Type B pancreatic cell (in vitro differentiated cells): Measurements from ENCODE around the gene S100A14. TPM values are rescaled to one million over a fixed set of nuclear protein-coding genes. Genes with fewer than 3 reads are reported as not detected.

ENCODE experiments used
- DNase-seq: peaks from one replicate; pipeline ENCODE4 v3.0.0; 2021; ENCODE audit warnings: mixed read lengths; ENCODE audit not compliant: unreplicated experiment; ENCODE audit errors: extremely low spot score
- H3K27ac Mint-ChIP-seq: 2 replicates; pipeline ENCODE4 v1.8.0; 2021; ENCODE audit warnings: mild to moderate bottlenecking, mixed read lengths
- H3K27me3 Mint-ChIP-seq: 2 replicates; pipeline ENCODE4 v1.8.0; 2021; ENCODE audit warnings: mixed read lengths
- H3K36me3 Mint-ChIP-seq: 2 replicates; pipeline ENCODE4 v1.8.0; 2021; ENCODE audit warnings: mixed read lengths
- H3K4me1 Mint-ChIP-seq: one replicate; pipeline ENCODE4 v1.8.0; 2021; ENCODE audit warnings: mixed read lengths; ENCODE audit not compliant: unreplicated experiment
- H3K4me3 Mint-ChIP-seq: 2 replicates; pipeline ENCODE4 v1.8.0; 2021; ENCODE audit warnings: mild to moderate bottlenecking, mixed read lengths
- H3K9me3 Mint-ChIP-seq: 2 replicates; pipeline ENCODE4 v1.8.0; 2021; ENCODE audit warnings: mixed read lengths
- total RNA-seq: library from RNA; stranded (reverse); gene quantifications from 2 replicates; pipeline ENCODE4 v1.2.1, GENCODE V29; 2021; ENCODE audit warnings: low replicate concordance
- TF ChIP-seq, protein P1 (sequence below): fragments of 200-600 bp; sonication (generic); conservative IDR thresholded peaks from 2 replicates; pipeline ENCODE4 v1.5.0; 2021; ENCODE audit warnings: antibody characterized with exemption, mild to moderate bottlenecking

S100A14 gene
- total RNA-seq, 1 donor from 2014 or later = 139 TPM

DNA sequence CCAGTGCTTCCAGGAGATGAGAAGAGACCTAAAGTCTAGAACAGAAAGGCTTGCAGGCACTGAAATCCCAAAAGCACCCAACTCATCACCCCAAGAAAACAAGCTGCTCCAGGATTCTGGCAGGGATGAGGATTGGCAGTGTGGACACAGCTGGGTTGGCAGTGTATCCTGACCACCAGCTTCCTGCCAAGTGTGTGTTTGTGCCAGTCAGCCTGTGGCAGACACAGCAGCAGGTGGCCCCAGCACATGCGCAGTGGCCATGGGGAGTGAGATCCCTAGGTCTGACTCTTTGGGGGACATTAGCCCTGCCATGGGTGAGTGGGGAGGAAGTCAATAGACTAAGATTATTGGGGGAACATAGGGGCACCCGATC lies 33.7 kb upstream of the S100A14 start:
- H3K4me3 Mint-ChIP-seq = no peak overlapping the region
- H3K9me3 Mint-ChIP-seq = peaks cover 4% of the 10 kb centered on the region
- TF ChIP-seq, protein P1, sequence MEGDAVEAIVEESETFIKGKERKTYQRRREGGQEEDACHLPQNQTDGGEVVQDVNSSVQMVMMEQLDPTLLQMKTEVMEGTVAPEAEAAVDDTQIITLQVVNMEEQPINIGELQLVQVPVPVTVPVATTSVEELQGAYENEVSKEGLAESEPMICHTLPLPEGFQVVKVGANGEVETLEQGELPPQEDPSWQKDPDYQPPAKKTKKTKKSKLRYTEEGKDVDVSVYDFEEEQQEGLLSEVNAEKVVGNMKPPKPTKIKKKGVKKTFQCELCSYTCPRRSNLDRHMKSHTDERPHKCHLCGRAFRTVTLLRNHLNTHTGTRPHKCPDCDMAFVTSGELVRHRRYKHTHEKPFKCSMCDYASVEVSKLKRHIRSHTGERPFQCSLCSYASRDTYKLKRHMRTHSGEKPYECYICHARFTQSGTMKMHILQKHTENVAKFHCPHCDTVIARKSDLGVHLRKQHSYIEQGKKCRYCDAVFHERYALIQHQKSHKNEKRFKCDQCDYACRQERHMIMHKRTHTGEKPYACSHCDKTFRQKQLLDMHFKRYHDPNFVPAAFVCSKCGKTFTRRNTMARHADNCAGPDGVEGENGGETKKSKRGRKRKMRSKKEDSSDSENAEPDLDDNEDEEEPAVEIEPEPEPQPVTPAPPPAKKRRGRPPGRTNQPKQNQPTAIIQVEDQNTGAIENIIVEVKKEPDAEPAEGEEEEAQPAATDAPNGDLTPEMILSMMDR = no peak

DNA sequence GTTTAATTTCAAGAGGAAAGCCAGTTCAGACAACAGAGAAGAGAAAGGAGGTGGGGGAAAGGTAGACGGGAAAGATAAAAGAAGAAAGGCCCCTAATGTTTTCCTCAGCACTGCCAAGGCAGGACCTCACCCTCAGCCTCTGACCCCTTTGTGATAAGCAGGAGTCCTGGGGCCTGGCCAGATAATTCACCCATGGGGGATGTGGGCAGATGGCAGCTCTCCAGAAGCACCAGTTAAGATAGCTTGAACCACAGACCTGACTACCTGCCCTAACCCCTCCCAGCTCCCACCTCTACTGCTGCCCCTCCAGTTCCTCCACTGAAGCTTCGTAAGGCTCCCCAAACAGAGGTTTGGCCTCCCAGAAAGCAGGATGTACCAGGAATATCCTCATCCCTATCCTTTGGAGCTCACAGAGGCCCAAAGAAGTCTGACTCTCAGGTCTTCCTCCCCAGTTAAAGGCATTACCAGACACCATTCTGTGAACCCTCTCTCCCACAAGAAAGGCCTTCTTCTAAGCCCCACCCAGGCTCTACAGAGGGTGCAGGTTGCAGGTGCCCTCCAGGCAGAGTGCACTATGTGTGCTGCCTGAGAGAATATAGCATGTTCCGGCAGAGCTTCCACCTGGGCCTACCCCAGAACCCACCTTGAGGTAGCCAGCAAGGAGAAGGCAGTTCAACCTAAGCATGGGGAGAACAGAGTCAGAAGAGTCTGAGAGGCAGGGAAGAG lies 33.2 kb upstream of the S100A14 start:
- TF ChIP-seq, protein P1 = no peak
- H3K4me1 Mint-ChIP-seq = peaks cover 4% of the 10 kb centered on the region
- H3K36me3 Mint-ChIP-seq = peaks cover 19% of the 10 kb centered on the region
- peaks cover 4% of the 10 kb centered on the region for H3K9me3 Mint-ChIP-seq
- no peak overlapping the region for H3K4me3 Mint-ChIP-seq
- no peak for DNase-seq
- H3K27me3 Mint-ChIP-seq = no peaks in the 10 kb centered on the region
- no peak overlapping the region for H3K27ac Mint-ChIP-seq

More for the DNA sequence above, 33.7 kb upstream of the S100A14 start:
- no peaks in the 10 kb centered on the region for H3K27me3 Mint-ChIP-seq
- peaks cover 14% of the 10 kb centered on the region for H3K36me3 Mint-ChIP-seq
- no peak for DNase-seq
- peaks cover 4% of the 10 kb centered on the region for H3K4me1 Mint-ChIP-seq
- no peak overlapping the region for H3K27ac Mint-ChIP-seq

DNA sequence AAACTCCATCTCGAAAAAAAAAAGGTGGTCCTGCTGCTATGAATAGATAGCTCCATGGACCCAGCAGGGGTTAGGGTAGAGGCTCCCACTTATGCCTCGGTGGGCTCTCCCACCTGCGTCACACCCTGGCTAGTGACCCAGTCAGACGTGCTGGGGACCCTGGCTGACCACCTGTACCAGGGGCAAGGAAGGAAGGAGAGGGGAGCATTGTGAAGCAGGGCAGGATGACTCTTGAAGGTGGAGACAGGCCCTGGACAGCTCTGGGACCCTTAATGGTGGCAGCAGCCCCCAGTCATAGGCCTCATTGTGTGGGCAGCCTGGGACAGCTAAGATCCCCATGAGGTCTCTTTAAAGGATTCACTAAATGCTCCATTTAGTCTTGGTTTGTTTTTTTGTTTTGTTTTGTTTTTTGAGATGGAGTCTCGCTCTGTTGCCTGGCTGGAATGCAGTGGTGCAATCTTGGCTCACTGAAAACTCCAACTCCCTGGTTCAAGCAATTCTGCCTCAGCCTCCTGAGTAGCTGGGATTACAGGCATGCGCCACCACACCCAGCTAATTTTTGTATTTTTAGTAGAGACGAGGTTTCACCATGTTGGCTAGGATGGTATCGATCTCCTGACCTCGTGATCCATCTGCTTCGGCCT lies 32.0 kb upstream of the S100A14 start:
- H3K27ac Mint-ChIP-seq = no peak overlapping the region
- H3K4me1 Mint-ChIP-seq = no peaks in the 10 kb centered on the region
- no peak overlapping the region for H3K4me3 Mint-ChIP-seq
- DNase-seq = no peak
- TF ChIP-seq, protein P1 = no peak
- no peaks in the 10 kb centered on the region for H3K27me3 Mint-ChIP-seq
- peaks cover 29% of the 10 kb centered on the region for H3K36me3 Mint-ChIP-seq
- H3K9me3 Mint-ChIP-seq = no peaks in the 10 kb centered on the region

DNA sequence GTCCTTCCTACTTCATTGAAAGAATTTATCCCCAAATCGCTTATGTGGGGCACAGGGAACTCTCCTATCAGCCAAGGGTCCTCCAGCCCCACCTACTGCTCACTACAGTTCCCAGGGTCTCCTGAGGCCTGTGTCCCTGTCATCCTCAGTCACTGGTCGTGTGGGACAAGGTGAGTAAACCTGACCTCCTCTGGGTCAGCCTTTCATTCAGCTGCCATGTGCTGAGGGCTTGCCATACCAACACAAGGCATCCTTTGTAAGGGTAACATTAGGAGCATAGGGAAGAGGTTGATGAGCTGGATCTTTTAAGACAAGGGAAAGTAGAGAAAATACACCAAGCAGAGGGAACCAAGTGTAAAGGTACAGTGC lies 31.2 kb upstream of the S100A14 start:
- Mint-ChIP-seq H3K4me1 (no peaks in the 10 kb centered on the region), H3K27ac (peak overlapping the region; percentile 52), H3K4me3 (peak overlapping the region; percentile 23), H3K9me3 (no peaks in the 10 kb centered on the region), H3K27me3 (no peaks in the 10 kb centered on the region), H3K36me3 (peaks cover 32% of the 10 kb centered on the region)
- DNase-seq = no peak
- TF ChIP-seq, protein P1 = no peak

DNA sequence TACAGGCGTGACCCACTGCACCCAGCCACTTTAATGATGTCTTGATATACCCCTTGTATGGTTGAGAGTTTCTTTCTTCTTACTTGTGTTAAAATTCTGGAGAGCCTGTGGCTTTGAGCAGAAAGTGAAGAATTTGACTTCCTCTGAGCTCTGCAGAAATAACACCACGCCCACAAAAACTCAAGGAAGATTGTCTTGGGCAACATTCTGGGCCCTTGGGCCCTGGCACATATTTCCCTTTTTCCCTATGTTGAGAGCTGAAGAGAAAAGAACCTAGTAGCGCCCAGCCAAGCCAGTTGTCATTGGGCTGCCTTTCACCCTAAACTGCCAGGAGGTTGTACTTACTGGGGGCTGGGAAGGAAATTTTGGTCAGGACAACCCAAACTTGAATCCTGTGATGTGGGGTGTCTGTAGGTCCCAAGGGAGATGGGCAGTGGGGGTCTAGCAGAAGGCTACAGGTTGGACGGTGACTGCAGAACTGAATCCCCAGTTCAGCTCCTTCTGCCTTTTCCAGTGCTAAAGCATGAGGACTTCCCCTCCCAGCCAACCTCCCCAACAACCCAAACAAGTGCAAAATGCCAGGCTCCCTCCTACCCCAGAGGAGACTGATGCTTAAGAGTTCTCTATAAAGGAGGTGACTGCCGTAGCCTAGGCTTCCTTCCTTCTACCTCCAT lies 30.7 kb upstream of the S100A14 start:
- TF ChIP-seq, protein P1 = no peak

More for the DNA sequence above, 30.7 kb upstream of the S100A14 start:
- H3K27me3 Mint-ChIP-seq = no peaks in the 10 kb centered on the region
- no peaks in the 10 kb centered on the region for H3K9me3 Mint-ChIP-seq
- H3K4me3 Mint-ChIP-seq = no peak overlapping the region
- no peak overlapping the region for H3K27ac Mint-ChIP-seq
- H3K36me3 Mint-ChIP-seq = peaks cover 36% of the 10 kb centered on the region
- no peaks in the 10 kb centered on the region for H3K4me1 Mint-ChIP-seq
- DNase-seq = no peak
